HG02973 (cell line): ENCODE measurements around the gene OR56A3.

Source experiments
- ATAC-seq: cut with Tn5 transposase; IDR thresholded peaks from one replicate; pipeline ENCODE4 v1.9.1; 2021; ENCODE audit warnings: moderate library complexity; ENCODE audit not compliant: unreplicated experiment

The OR56A3 gene

GRCh38 chr11:5968394-5968793 is 26.3 kb downstream of the OR56A3 start, which contains the start of gene OR56A5:
OR56A5 (minus strand) TSS chr11:5968494; CDS start chr11:5968494, 0 bp downstream.
- ATAC-seq, result no peak

- no peak for ATAC-seq
Measured at GRCh38 chr11:5973530-5973929, 31.5 kb downstream of the OR56A3 start.

- no peak for ATAC-seq
Measured at GRCh38 chr11:5983443-5983842, 41.4 kb downstream of the OR56A3 start.

- no peak for ATAC-seq
Measured at GRCh38 chr11:5986885-5987284, 44.8 kb downstream of the OR56A3 start, which contains the start of gene OR52L1. OR52L1 (minus strand) TSS chr11:5986985; CDS start chr11:5986930, 55 bp downstream.

- no peak for ATAC-seq
Measured at GRCh38 chr11:5989203-5989602, 47.2 kb downstream of the OR56A3 start.

- no peak for ATAC-seq
Measured at GRCh38 chr11:5992150-5992549, 50.1 kb downstream of the OR56A3 start.

GRCh38 chr11:5992604-5993251 is 50.7 kb downstream of the OR56A3 start:
- ATAC-seq, result no peak

- ATAC-seq, result no peak
Measured at GRCh38 chr11:5994791-5995190, 52.7 kb downstream of the OR56A3 start.
